Neural progenitor cell (in vitro differentiated cells): ENCODE results near the gene SOD3. TPM values are rescaled to one million over a fixed set of nuclear protein-coding genes. Genes with fewer than 3 reads are reported as not detected.

Source experiments
- DNase-seq: peaks from one replicate; pipeline ENCODE4 v3.0.0-alpha.2; 2016; ENCODE audit warnings: low spot score
- H2AFZ ChIP-seq: fragments of 200-600 bp; sonication (generic); replicated peaks from 2 replicates; pipeline ENCODE4 v1.6.1; 2016; ENCODE audit warnings: antibody characterized with exemption
- H3F3A ChIP-seq: fragments of 200-600 bp; sonication (generic); 2 replicates; pipeline ENCODE4 v1.6.1; 2016; ENCODE audit warnings: antibody characterized with exemption, low read depth
- H3K27ac ChIP-seq: fragments of 200-600 bp; sonication (generic); 2 replicates; pipeline ENCODE4 v1.5.1; 2016; ENCODE audit warnings: mild to moderate bottlenecking
- H3K27me3 ChIP-seq: fragments of 200-600 bp; sonication (generic); 2 replicates; pipeline ENCODE4 v1.6.1; 2016; ENCODE audit warnings: mild to moderate bottlenecking, moderate library complexity
- H3K36me3 ChIP-seq: fragments of 200-600 bp; sonication (generic); 2 replicates; pipeline ENCODE4 v1.5.1; 2016
- H3K4me1 ChIP-seq: fragments of 200-600 bp; sonication (generic); 2 replicates; pipeline ENCODE4 v1.6.1; 2016; ENCODE audit warnings: mixed run types
- H3K4me2 ChIP-seq: fragments of 200-600 bp; sonication (generic); 2 replicates; pipeline ENCODE4 v1.6.1; 2016
- H3K4me3 ChIP-seq: fragments of 200-600 bp; sonication (generic); 2 replicates; pipeline ENCODE4 v1.5.1; 2016
- H3K79me2 ChIP-seq: fragments of 200-600 bp; sonication (generic); 2 replicates; pipeline ENCODE4 v1.6.1; 2016; ENCODE audit warnings: low read depth
- H3K9ac ChIP-seq: fragments of 200-600 bp; sonication (generic); 2 replicates; pipeline ENCODE4 v1.6.1; 2016
- H3K9me3 ChIP-seq: fragments of 200-600 bp; sonication (generic); 2 replicates; pipeline ENCODE4 v1.5.1; 2016; ENCODE audit warnings: low read depth
- H4K20me1 ChIP-seq: fragments of 200-600 bp; sonication (generic); 2 replicates; pipeline ENCODE4 v1.6.1; 2016; ENCODE audit warnings: low read depth
- H3K27ac Mint-ChIP-seq: 3 replicates; pipeline ENCODE4 v1.8.0; 2021; ENCODE audit warnings: mixed read lengths
- H3K27me3 Mint-ChIP-seq: 2 replicates; pipeline ENCODE4 v1.8.0; 2022; ENCODE audit warnings: low read depth, mild to moderate bottlenecking, inconsistent platforms, moderate library complexity, mixed read lengths; ENCODE audit not compliant: insufficient read depth
- H3K36me3 Mint-ChIP-seq: 3 replicates; pipeline ENCODE4 v1.8.0; 2021; ENCODE audit warnings: mixed read lengths
- H3K4me1 Mint-ChIP-seq: 3 replicates; pipeline ENCODE4 v1.8.0; 2021; ENCODE audit warnings: mixed read lengths
- H3K4me3 Mint-ChIP-seq: 3 replicates; pipeline ENCODE4 v1.8.0; 2021; ENCODE audit warnings: mild to moderate bottlenecking, moderate library complexity, mixed read lengths
- H3K9me3 Mint-ChIP-seq: 3 replicates; pipeline ENCODE4 v1.8.0; 2020; ENCODE audit warnings: mixed read lengths
- EZH2 ChIP-seq: fragments of 200-600 bp; sonication (generic); IDR thresholded peaks from 2 replicates; pipeline ENCODE4 v1.6.1; 2017; ENCODE audit warnings: antibody characterized with exemption, mild to moderate bottlenecking, moderate library complexity
- EZH2phosphoT487 ChIP-seq: fragments of 200-600 bp; sonication (generic); IDR thresholded peaks from 2 replicates; pipeline ENCODE4 v1.6.1; 2017; ENCODE audit warnings: antibody characterized with exemption
- total RNA-seq: library from RNA; depleted of rRNA; stranded (reverse); fragments of >200 nt; gene quantifications from 2 replicates; pipeline ENCODE4 v1.2.3, GENCODE V29; 2015; ENCODE audit warnings: low replicate concordance
- TF ChIP-seq, protein P1 (sequence below): fragments of 200-600 bp; sonication (generic); IDR thresholded peaks from 2 replicates; pipeline ENCODE4 v1.5.1; 2017; ENCODE audit warnings: antibody characterized with exemption, mild to moderate bottlenecking

SOD3 gene
- total RNA-seq, 1 donor from 2014 or later = 0.11 TPM

DNA sequence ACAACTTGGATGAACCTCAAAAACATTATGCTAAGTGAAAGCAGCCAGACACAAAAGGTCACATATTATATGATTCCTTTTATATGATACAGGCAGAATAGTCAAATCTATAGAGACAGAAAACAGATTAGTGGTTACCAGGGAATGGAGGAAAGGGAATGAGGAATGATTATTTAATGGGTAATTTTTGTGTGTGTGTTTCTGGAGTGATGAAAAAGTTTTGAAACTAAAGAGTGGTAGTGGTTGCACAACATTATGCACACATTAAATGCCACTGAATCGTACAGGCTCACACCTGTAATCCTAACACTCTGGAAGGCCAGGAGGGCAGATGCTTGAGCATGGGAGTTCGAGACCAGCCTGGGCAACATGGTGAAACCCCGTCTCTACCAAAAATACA, 19.6 kb upstream of the SOD3 start:
- no peaks in the 10 kb centered on the region for H3F3A ChIP-seq
- H3K4me1 ChIP-seq = no peaks in the 10 kb centered on the region
- H3K9me3 ChIP-seq = no peaks in the 10 kb centered on the region
- H3K79me2 ChIP-seq = no peaks in the 10 kb centered on the region
- no peaks in the 10 kb centered on the region for H3K36me3 ChIP-seq
- H3K36me3 Mint-ChIP-seq = no peaks in the 10 kb centered on the region
- no peaks in the 10 kb centered on the region for H4K20me1 ChIP-seq
- H3K4me2 ChIP-seq = no peak overlapping the region
- no peak overlapping the region for H3K27ac ChIP-seq
- no peak for DNase-seq
- no peak overlapping the region for H2AFZ ChIP-seq
- H3K4me1 Mint-ChIP-seq = peaks cover 5% of the 10 kb centered on the region
- H3K9me3 Mint-ChIP-seq = no peaks in the 10 kb centered on the region
- no peak overlapping the region for H3K27ac Mint-ChIP-seq
- no peak overlapping the region for H3K4me3 Mint-ChIP-seq
- no peak overlapping the region for H3K4me3 ChIP-seq
- H3K27me3 ChIP-seq = no peaks in the 10 kb centered on the region
- no peak overlapping the region for H3K9ac ChIP-seq
- H3K27me3 Mint-ChIP-seq = peaks cover 4% of the 10 kb centered on the region
- TF ChIP-seq EZH2phosphoT487 (no peak), EZH2 (no peak)
- TF ChIP-seq, protein P1, sequence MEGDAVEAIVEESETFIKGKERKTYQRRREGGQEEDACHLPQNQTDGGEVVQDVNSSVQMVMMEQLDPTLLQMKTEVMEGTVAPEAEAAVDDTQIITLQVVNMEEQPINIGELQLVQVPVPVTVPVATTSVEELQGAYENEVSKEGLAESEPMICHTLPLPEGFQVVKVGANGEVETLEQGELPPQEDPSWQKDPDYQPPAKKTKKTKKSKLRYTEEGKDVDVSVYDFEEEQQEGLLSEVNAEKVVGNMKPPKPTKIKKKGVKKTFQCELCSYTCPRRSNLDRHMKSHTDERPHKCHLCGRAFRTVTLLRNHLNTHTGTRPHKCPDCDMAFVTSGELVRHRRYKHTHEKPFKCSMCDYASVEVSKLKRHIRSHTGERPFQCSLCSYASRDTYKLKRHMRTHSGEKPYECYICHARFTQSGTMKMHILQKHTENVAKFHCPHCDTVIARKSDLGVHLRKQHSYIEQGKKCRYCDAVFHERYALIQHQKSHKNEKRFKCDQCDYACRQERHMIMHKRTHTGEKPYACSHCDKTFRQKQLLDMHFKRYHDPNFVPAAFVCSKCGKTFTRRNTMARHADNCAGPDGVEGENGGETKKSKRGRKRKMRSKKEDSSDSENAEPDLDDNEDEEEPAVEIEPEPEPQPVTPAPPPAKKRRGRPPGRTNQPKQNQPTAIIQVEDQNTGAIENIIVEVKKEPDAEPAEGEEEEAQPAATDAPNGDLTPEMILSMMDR = no peak

DNA sequence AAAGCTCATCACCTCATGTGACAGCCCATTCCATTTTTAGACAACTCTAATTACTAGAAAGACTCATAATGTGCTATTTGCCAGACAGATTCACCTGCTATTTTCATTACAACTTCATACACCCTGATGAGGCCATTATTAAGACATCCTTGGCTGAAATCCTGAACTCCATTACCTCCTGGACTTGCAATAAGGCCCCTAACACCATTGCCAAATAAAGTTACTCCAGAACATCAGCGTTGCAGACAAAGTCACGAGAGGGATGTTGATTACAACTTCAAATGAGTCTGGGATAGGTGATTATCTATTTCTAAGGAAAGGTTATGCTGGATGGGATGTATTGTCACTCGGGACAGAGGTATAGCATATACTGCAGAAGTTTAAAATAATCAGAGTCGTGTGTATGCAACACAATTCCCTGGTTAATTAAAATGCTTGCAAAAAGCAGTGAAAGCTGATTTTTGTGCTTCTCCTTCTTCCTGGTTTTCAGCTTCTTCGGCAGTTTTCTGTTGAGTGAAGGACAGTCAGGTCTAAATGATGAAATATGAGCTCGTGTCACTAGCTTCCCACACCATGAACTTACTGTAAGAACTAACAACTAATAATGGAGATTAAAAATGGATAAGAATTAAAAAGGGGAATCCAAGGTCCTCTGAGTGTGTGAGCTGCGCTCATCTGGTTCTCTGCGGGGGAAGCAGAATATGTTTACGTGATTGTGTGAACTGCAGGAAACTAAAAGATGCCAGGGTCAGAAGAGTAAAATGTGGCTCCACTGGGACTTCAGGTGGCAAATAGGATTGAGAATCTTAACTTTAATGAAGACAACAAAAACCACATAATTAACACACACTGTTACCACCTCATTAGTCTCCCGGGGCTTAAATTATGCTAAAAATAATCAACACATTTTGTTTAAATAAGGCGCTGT, 17.6 kb upstream of the SOD3 start:
- H3K27ac ChIP-seq = no peak overlapping the region
- no peaks in the 10 kb centered on the region for H3K36me3 Mint-ChIP-seq

DNA sequence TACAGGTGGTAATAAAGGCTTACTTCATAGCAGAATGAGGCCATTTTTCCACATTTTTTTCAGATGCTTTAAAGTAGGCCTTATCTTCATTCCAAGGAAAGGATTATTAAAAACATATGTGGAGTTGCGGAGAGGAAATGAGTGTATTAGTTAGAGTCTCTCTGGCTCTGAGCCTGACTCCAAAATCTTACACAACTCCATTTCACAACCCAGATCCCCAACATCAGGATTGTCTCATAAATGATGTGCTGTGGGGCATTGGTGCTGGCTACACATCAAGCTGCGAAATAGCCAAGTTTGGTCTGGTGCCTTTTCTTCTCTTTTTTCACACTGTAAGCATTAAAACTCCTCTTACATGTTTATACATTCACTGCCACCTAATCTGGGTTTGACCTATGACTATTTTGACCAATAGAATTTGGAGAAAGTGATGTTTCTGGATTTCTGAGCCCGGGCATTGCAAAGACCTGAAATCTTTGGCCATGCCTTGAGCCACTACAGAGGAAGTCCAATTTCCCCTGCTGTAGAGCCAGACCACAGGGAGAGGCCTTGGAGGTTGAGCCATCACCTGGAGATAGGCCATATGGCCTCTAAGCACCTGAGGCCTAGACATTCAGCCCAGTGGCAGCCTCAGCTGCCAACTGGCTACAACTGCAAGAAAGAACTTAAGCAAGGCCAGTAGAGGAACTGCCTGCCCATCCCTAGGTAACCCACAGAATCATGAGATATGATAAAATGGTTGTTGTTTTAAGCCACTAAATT, 16.7 kb upstream of the SOD3 start:
- Mint-ChIP-seq H3K27ac (no peak overlapping the region), H3K9me3 (no peaks in the 10 kb centered on the region)
- H3K27me3 ChIP-seq = no peaks in the 10 kb centered on the region

More for the DNA sequence above, 17.6 kb upstream of the SOD3 start:
- H3K9me3 ChIP-seq = no peaks in the 10 kb centered on the region
- H3K27me3 ChIP-seq = no peaks in the 10 kb centered on the region
- no peaks in the 10 kb centered on the region for H3K79me2 ChIP-seq
- H3K9me3 Mint-ChIP-seq = no peaks in the 10 kb centered on the region
- no peak for DNase-seq
- H3K36me3 ChIP-seq = no peaks in the 10 kb centered on the region
- no peak overlapping the region for H3K4me3 Mint-ChIP-seq
- H2AFZ ChIP-seq = no peak overlapping the region
- H3K27me3 Mint-ChIP-seq = no peaks in the 10 kb centered on the region
- TF ChIP-seq EZH2 = no peak
- TF ChIP-seq EZH2phosphoT487 = no peak
- TF ChIP-seq, protein P1 = no peak
- H3K4me3 ChIP-seq = no peak overlapping the region
- H3K4me1 ChIP-seq = no peaks in the 10 kb centered on the region
- H3F3A ChIP-seq = no peaks in the 10 kb centered on the region
- H3K4me1 Mint-ChIP-seq = no peaks in the 10 kb centered on the region
- H4K20me1 ChIP-seq = no peaks in the 10 kb centered on the region
- H3K27ac Mint-ChIP-seq = peak overlapping the region; percentile 20
- no peak overlapping the region for H3K9ac ChIP-seq
- H3K4me2 ChIP-seq = no peak overlapping the region

More for the DNA sequence above, 16.7 kb upstream of the SOD3 start:
- Mint-ChIP-seq H3K27me3 (no peaks in the 10 kb centered on the region), H3K36me3 (no peaks in the 10 kb centered on the region), H3K4me1 (no peaks in the 10 kb centered on the region), H3K4me3 (no peak overlapping the region)
- Histone ChIP-seq H3K36me3 (no peaks in the 10 kb centered on the region), H3K4me1 (no peaks in the 10 kb centered on the region), H3F3A (no peaks in the 10 kb centered on the region), H3K9me3 (no peaks in the 10 kb centered on the region), H3K27ac (no peak overlapping the region), H4K20me1 (no peaks in the 10 kb centered on the region), H3K4me3 (no peak overlapping the region), H3K4me2 (no peak overlapping the region), H3K79me2 (no peaks in the 10 kb centered on the region), H3K9ac (no peak overlapping the region), H2AFZ (no peak overlapping the region)
- no peak for DNase-seq
- TF ChIP-seq, protein P1 = no peak
- TF ChIP-seq EZH2 = no peak
- no peak for TF ChIP-seq EZH2phosphoT487
